ENCODE measurements around the gene MYO1F. TPM values are rescaled to one million over a fixed set of nuclear protein-coding genes. Genes with fewer than 3 reads are reported as not detected.

MYO1F gene
- total and polyA plus RNA-seq, 2 of the 13 experiments (the other 11 are each of a cell fraction or from before 2014, with no cell fraction given): 0.09 to 0.13 TPM

- TF ChIP-seq, protein P1, sequence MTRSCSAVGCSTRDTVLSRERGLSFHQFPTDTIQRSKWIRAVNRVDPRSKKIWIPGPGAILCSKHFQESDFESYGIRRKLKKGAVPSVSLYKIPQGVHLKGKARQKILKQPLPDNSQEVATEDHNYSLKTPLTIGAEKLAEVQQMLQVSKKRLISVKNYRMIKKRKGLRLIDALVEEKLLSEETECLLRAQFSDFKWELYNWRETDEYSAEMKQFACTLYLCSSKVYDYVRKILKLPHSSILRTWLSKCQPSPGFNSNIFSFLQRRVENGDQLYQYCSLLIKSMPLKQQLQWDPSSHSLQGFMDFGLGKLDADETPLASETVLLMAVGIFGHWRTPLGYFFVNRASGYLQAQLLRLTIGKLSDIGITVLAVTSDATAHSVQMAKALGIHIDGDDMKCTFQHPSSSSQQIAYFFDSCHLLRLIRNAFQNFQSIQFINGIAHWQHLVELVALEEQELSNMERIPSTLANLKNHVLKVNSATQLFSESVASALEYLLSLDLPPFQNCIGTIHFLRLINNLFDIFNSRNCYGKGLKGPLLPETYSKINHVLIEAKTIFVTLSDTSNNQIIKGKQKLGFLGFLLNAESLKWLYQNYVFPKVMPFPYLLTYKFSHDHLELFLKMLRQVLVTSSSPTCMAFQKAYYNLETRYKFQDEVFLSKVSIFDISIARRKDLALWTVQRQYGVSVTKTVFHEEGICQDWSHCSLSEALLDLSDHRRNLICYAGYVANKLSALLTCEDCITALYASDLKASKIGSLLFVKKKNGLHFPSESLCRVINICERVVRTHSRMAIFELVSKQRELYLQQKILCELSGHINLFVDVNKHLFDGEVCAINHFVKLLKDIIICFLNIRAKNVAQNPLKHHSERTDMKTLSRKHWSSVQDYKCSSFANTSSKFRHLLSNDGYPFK (CRISPR knock-in tag; IDR thresholded peaks at IDR 0.05; ENCODE audit: borderline replicate concordance): no peak
- TF ChIP-seq MXD4 (CRISPR knock-in tag; IDR thresholded peaks at IDR 0.05): no peak
- peak; percentile 11 to 18; a peak in 1 of 4 replicates for TF ChIP-seq HMGXB4 (CRISPR knock-in tag; IDR thresholded peaks at IDR 0.05; ENCODE audit: borderline replicate concordance in 1 of 2, low read depth in 1 of 2)
- TF ChIP-seq ZNF383 (CRISPR knock-in tag; IDR thresholded peaks at IDR 0.05; ENCODE audit: borderline replicate concordance): no peak
- no peak for TF ChIP-seq NR2F1 (CRISPR knock-in tag; IDR thresholded peaks at IDR 0.05)
- peak; percentile 41; the same call in 1 of the 2 replicates for TF ChIP-seq RBFOX2 (IDR thresholded peaks at IDR 0.05; ENCODE audit: low read depth, low read length)
- 0 out of 2 replicates have a peak, but pooled peaks have one; percentile 43 for TF ChIP-seq ZNF784 (CRISPR knock-in tag; IDR thresholded peaks at IDR 0.05; ENCODE audit: borderline replicate concordance)
- TF ChIP-seq ZNF501 (CRISPR knock-in tag; IDR thresholded peaks at IDR 0.05): 0 out of 2 replicates have a peak, but pooled peaks have one; percentile 41
- no peak for TF ChIP-seq KDM3A (CRISPR knock-in tag; IDR thresholded peaks at IDR 0.05; ENCODE audit: low read depth)
- peak; percentile 24; the same call in 1 of the 2 replicates for TF ChIP-seq TAF1 (CRISPR knock-in tag; IDR thresholded peaks at IDR 0.05)
- TF ChIP-seq RAD21 (CRISPR knock-in tag; IDR thresholded peaks at IDR 0.05): peak; percentile 51; the same call in 1 of the 2 replicates
- peak; percentile 44; the same call in 1 of the 2 replicates for TF ChIP-seq ELF1 (CRISPR knock-in tag; IDR thresholded peaks at IDR 0.05)
- TF ChIP-seq ZNF331 (CRISPR knock-in tag; IDR thresholded peaks at IDR 0.05): peak; percentile 28; the same call in 1 of the 2 replicates
- TF ChIP-seq MEIS1 (CRISPR knock-in tag; IDR thresholded peaks at IDR 0.05; ENCODE audit: borderline replicate concordance): peak; percentile 46; the same call in 1 of the 2 replicates
- TF ChIP-seq ZNF672 (CRISPR knock-in tag; IDR thresholded peaks at IDR 0.05): no peak
- TF ChIP-seq POLR2G (IDR thresholded peaks at IDR 0.05; ENCODE audit: low read depth, low read length): peak; percentile 44; the same call in 1 of the 2 replicates
- peak; percentile 60; the same call in 1 of the 2 replicates for TF ChIP-seq ZMYM4 (CRISPR knock-in tag; IDR thresholded peaks at IDR 0.05)
- TF ChIP-seq, protein P2, sequence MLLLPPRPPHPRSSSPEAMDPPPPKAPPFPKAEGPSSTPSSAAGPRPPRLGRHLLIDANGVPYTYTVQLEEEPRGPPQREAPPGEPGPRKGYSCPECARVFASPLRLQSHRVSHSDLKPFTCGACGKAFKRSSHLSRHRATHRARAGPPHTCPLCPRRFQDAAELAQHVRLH (CRISPR knock-in tag; IDR thresholded peaks at IDR 0.05; ENCODE audit: borderline replicate concordance, low read depth): 0 out of 2 replicates have a peak, but pooled peaks have one; percentile 41
- no peak for TF ChIP-seq ZNF329 (CRISPR knock-in tag; IDR thresholded peaks at IDR 0.05; ENCODE audit: low read depth)
- peak; percentile 63; the same call in 1 of the 2 replicates for TF ChIP-seq POLR2AphosphoS5 (IDR thresholded peaks at IDR 0.05; ENCODE audit: low read depth, low read length)
- no peak for TF ChIP-seq ZNF160 (CRISPR knock-in tag; IDR thresholded peaks at IDR 0.05)
- peak; percentile 66; the same call in 1 of the 2 replicates for TF ChIP-seq SP5 (CRISPR knock-in tag; IDR thresholded peaks at IDR 0.05; ENCODE audit: borderline replicate concordance, low read depth)
- TF ChIP-seq CTCF (CRISPR knock-in tag; IDR thresholded peaks at IDR 0.05): peak; percentile 76
- TF ChIP-seq MBD4 (IDR thresholded peaks at IDR 0.05; ENCODE audit: borderline replicate concordance, low read length): no peak
Observed at GRCh38 chr19:8525401-8525684, 51.9 kb downstream of the MYO1F start (continued).

Measured in HepG2 (cell line).